ENCODE measurements around the gene STIMATE.

Gene STIMATE

GRCh38 chr3:52895418-52895817 is 1.9 kb downstream of the STIMATE start:
- Histone ChIP-seq H3K9ac (ENCODE audit: low read length in 5 of 5) (no peak overlapping the region), H3K4me3 (ENCODE audit: low read depth in 1 of 5, low read length in 5 of 5) (no peak overlapping the region), H3K27ac (ENCODE audit: low read depth, low read length) (no peak overlapping the region), H3K36me3 (ENCODE audit: control insufficient read depth in 5 of 5, insufficient read depth in 5 of 5, low read length in 5 of 5) (no peaks in the 10 kb centered on the region), H3K4me1 (ENCODE audit: control insufficient read depth in 5 of 5, insufficient read depth in 5 of 5, low read length in 5 of 5) (peaks cover 2 to 60% (median 52%) of the 10 kb centered on the region in 5 donors), H3K27me3 (ENCODE audit: control insufficient read depth in 5 of 5, insufficient read depth in 4 of 5, low read length in 5 of 5) (no peaks in the 10 kb centered on the region), H3K9me3 (ENCODE audit: control insufficient read depth in 5 of 5, low read length in 5 of 5) (no peaks in the 10 kb centered on the region)

GRCh38 chr3:52894756-52895155 is 2.6 kb downstream of the STIMATE start:
- Histone ChIP-seq H3K4me1 (ENCODE audit: control insufficient read depth in 5 of 5, insufficient read depth in 5 of 5, low read length in 5 of 5) (peaks cover 2 to 60% (median 52%) of the 10 kb centered on the region in 5 donors), H3K9me3 (ENCODE audit: control insufficient read depth in 5 of 5, low read length in 5 of 5) (no peaks in the 10 kb centered on the region), H3K27me3 (ENCODE audit: control insufficient read depth in 5 of 5, insufficient read depth in 4 of 5, low read length in 5 of 5) (no peaks in the 10 kb centered on the region), H3K36me3 (ENCODE audit: control insufficient read depth in 5 of 5, insufficient read depth in 5 of 5, low read length in 5 of 5) (no peaks in the 10 kb centered on the region), H3K9ac (ENCODE audit: low read length in 5 of 5) (no peak overlapping the region), H3K27ac (ENCODE audit: low read depth, low read length) (no peak overlapping the region), H3K4me3 (ENCODE audit: low read depth in 1 of 5, low read length in 5 of 5) (no peak overlapping the region)

- no peaks in the 10 kb centered on the region for H3K27me3 ChIP-seq (ENCODE audit: control insufficient read depth in 5 of 5, insufficient read depth in 4 of 5, low read length in 5 of 5)
- H3K36me3 ChIP-seq (ENCODE audit: control insufficient read depth in 5 of 5, insufficient read depth in 5 of 5, low read length in 5 of 5): peaks cover 0 to 3% (median 0%) of the 10 kb centered on the region in 5 donors
- peaks cover 2 to 60% (median 52%) of the 10 kb centered on the region in 5 donors for H3K4me1 ChIP-seq (ENCODE audit: control insufficient read depth in 5 of 5, insufficient read depth in 5 of 5, low read length in 5 of 5)
- H3K27ac ChIP-seq (ENCODE audit: low read depth, low read length): peak overlapping the region; percentile 66
- H3K9me3 ChIP-seq (ENCODE audit: control insufficient read depth in 5 of 5, low read length in 5 of 5): no peaks in the 10 kb centered on the region
- no peak overlapping the region for H3K4me3 ChIP-seq (ENCODE audit: low read depth in 1 of 5, low read length in 5 of 5)
- peak overlapping the region in 1 of 5 donors; percentile 60 for H3K9ac ChIP-seq (ENCODE audit: low read length in 5 of 5)
Measured at GRCh38 chr3:52893723-52894122, 3.6 kb downstream of the STIMATE start.

GRCh38 chr3:52892625-52893311 is 4.6 kb downstream of the STIMATE start:
- Histone ChIP-seq H3K9me3 (ENCODE audit: control insufficient read depth in 5 of 5, low read length in 5 of 5) (no peaks in the 10 kb centered on the region), H3K36me3 (ENCODE audit: control insufficient read depth in 5 of 5, insufficient read depth in 5 of 5, low read length in 5 of 5) (peaks cover 0 to 3% (median 0%) of the 10 kb centered on the region in 5 donors), H3K4me3 (ENCODE audit: low read depth in 1 of 5, low read length in 5 of 5) (peak overlapping the region in 3 of 5 donors; percentile 8 to 30 (median 9)), H3K27me3 (ENCODE audit: control insufficient read depth in 5 of 5, insufficient read depth in 4 of 5, low read length in 5 of 5) (no peaks in the 10 kb centered on the region), H3K27ac (ENCODE audit: low read depth, low read length) (peak overlapping the region; percentile 66), H3K4me1 (ENCODE audit: control insufficient read depth in 5 of 5, insufficient read depth in 5 of 5, low read length in 5 of 5) (peaks cover 2 to 56% (median 48%) of the 10 kb centered on the region in 5 donors), H3K9ac (ENCODE audit: low read length in 5 of 5) (peak overlapping the region in 3 of 5 donors; percentile 19 to 42 (median 26))

- H3K9ac ChIP-seq (ENCODE audit: low read length in 5 of 5): peak overlapping the region in 1 of 5 donors; percentile 26
- no peaks in the 10 kb centered on the region for H3K9me3 ChIP-seq (ENCODE audit: control insufficient read depth in 5 of 5, low read length in 5 of 5)
- H3K27ac ChIP-seq (ENCODE audit: low read depth, low read length): peak overlapping the region; percentile 66
- H3K36me3 ChIP-seq (ENCODE audit: control insufficient read depth in 5 of 5, insufficient read depth in 5 of 5, low read length in 5 of 5): peaks cover 0 to 3% (median 0%) of the 10 kb centered on the region in 5 donors
- no peaks in the 10 kb centered on the region for H3K27me3 ChIP-seq (ENCODE audit: control insufficient read depth in 5 of 5, insufficient read depth in 4 of 5, low read length in 5 of 5)
- peak overlapping the region in 1 of 5 donors; percentile 8 for H3K4me3 ChIP-seq (ENCODE audit: low read depth in 1 of 5, low read length in 5 of 5)
- peaks cover 2 to 54% (median 46%) of the 10 kb centered on the region in 5 donors for H3K4me1 ChIP-seq (ENCODE audit: control insufficient read depth in 5 of 5, insufficient read depth in 5 of 5, low read length in 5 of 5)
Measured at GRCh38 chr3:52892290-52892624, 5.1 kb downstream of the STIMATE start.

GRCh38 chr3:52891615-52892081 is 5.7 kb downstream of the STIMATE start:
- no peaks in the 10 kb centered on the region for H3K27me3 ChIP-seq (ENCODE audit: control insufficient read depth in 5 of 5, insufficient read depth in 4 of 5, low read length in 5 of 5)
- H3K27ac ChIP-seq (ENCODE audit: low read depth, low read length): peak overlapping the region; percentile 66
- no peaks in the 10 kb centered on the region for H3K9me3 ChIP-seq (ENCODE audit: control insufficient read depth in 5 of 5, low read length in 5 of 5)
- no peak overlapping the region for H3K9ac ChIP-seq (ENCODE audit: low read length in 5 of 5)
- peaks cover 0 to 3% (median 0%) of the 10 kb centered on the region in 5 donors for H3K36me3 ChIP-seq (ENCODE audit: control insufficient read depth in 5 of 5, insufficient read depth in 5 of 5, low read length in 5 of 5)
- peaks cover 2 to 50% (median 41%) of the 10 kb centered on the region in 5 donors for H3K4me1 ChIP-seq (ENCODE audit: control insufficient read depth in 5 of 5, insufficient read depth in 5 of 5, low read length in 5 of 5)
- H3K4me3 ChIP-seq (ENCODE audit: low read depth in 1 of 5, low read length in 5 of 5): no peak overlapping the region

GRCh38 chr3:52891164-52891563 is 6.2 kb downstream of the STIMATE start:
- Histone ChIP-seq H3K27ac (ENCODE audit: low read depth, low read length) (peak overlapping the region; percentile 66), H3K9ac (ENCODE audit: low read length in 5 of 5) (no peak overlapping the region), H3K27me3 (ENCODE audit: control insufficient read depth in 5 of 5, insufficient read depth in 4 of 5, low read length in 5 of 5) (no peaks in the 10 kb centered on the region), H3K4me1 (ENCODE audit: control insufficient read depth in 5 of 5, insufficient read depth in 5 of 5, low read length in 5 of 5) (peaks cover 2 to 45% (median 36%) of the 10 kb centered on the region in 5 donors), H3K4me3 (ENCODE audit: low read depth in 1 of 5, low read length in 5 of 5) (no peak overlapping the region), H3K36me3 (ENCODE audit: control insufficient read depth in 5 of 5, insufficient read depth in 5 of 5, low read length in 5 of 5) (peaks cover 0 to 5% (median 0%) of the 10 kb centered on the region in 5 donors), H3K9me3 (ENCODE audit: control insufficient read depth in 5 of 5, low read length in 5 of 5) (no peaks in the 10 kb centered on the region)

- Histone ChIP-seq H3K9me3 (ENCODE audit: control insufficient read depth in 5 of 5, low read length in 5 of 5) (no peaks in the 10 kb centered on the region), H3K4me1 (ENCODE audit: control insufficient read depth in 5 of 5, insufficient read depth in 5 of 5, low read length in 5 of 5) (peaks cover 2 to 40% (median 32%) of the 10 kb centered on the region in 5 donors), H3K27ac (ENCODE audit: low read depth, low read length) (no peak overlapping the region), H3K36me3 (ENCODE audit: control insufficient read depth in 5 of 5, insufficient read depth in 5 of 5, low read length in 5 of 5) (peaks cover 0 to 7% (median 0%) of the 10 kb centered on the region in 5 donors), H3K27me3 (ENCODE audit: control insufficient read depth in 5 of 5, insufficient read depth in 4 of 5, low read length in 5 of 5) (no peaks in the 10 kb centered on the region), H3K9ac (ENCODE audit: low read length in 5 of 5) (no peak overlapping the region), H3K4me3 (ENCODE audit: low read depth in 1 of 5, low read length in 5 of 5) (no peak overlapping the region)
Measured at GRCh38 chr3:52890735-52891134, 6.6 kb downstream of the STIMATE start.

GRCh38 chr3:52889901-52890300 is 7.4 kb downstream of the STIMATE start:
- H3K4me1 ChIP-seq (ENCODE audit: control insufficient read depth in 5 of 5, insufficient read depth in 5 of 5, low read length in 5 of 5): peaks cover 2 to 35% (median 32%) of the 10 kb centered on the region in 5 donors
- H3K4me3 ChIP-seq (ENCODE audit: low read depth in 1 of 5, low read length in 5 of 5): no peak overlapping the region
- H3K27me3 ChIP-seq (ENCODE audit: control insufficient read depth in 5 of 5, insufficient read depth in 4 of 5, low read length in 5 of 5): no peaks in the 10 kb centered on the region
- no peak overlapping the region for H3K27ac ChIP-seq (ENCODE audit: low read depth, low read length)
- peaks cover 0 to 12% (median 3%) of the 10 kb centered on the region in 5 donors for H3K36me3 ChIP-seq (ENCODE audit: control insufficient read depth in 5 of 5, insufficient read depth in 5 of 5, low read length in 5 of 5)
- no peaks in the 10 kb centered on the region for H3K9me3 ChIP-seq (ENCODE audit: control insufficient read depth in 5 of 5, low read length in 5 of 5)
- no peak overlapping the region for H3K9ac ChIP-seq (ENCODE audit: low read length in 5 of 5)

GRCh38 chr3:52887166-52887565 is 10.2 kb downstream of the STIMATE start:
- Histone ChIP-seq H3K36me3 (ENCODE audit: control insufficient read depth in 5 of 5, insufficient read depth in 5 of 5, low read length in 5 of 5) (peaks cover 1 to 12% (median 3%) of the 10 kb centered on the region in 5 donors), H3K9me3 (ENCODE audit: control insufficient read depth in 5 of 5, low read length in 5 of 5) (no peaks in the 10 kb centered on the region), H3K4me3 (ENCODE audit: low read depth in 1 of 5, low read length in 5 of 5) (no peak overlapping the region), H3K27ac (ENCODE audit: low read depth, low read length) (no peak overlapping the region), H3K4me1 (ENCODE audit: control insufficient read depth in 5 of 5, insufficient read depth in 5 of 5, low read length in 5 of 5) (peaks cover 0 to 12% (median 12%) of the 10 kb centered on the region in 5 donors), H3K27me3 (ENCODE audit: control insufficient read depth in 5 of 5, insufficient read depth in 4 of 5, low read length in 5 of 5) (no peaks in the 10 kb centered on the region), H3K9ac (ENCODE audit: low read length in 5 of 5) (no peak overlapping the region)

Measured in subcutaneous abdominal adipose tissue (tissue), 5 donors.